Measurements from ENCODE around the gene ARHGAP4. TPM values are rescaled to one million over a fixed set of nuclear protein-coding genes. Genes with fewer than 3 reads are reported as not detected.

The ARHGAP4 gene
- total and polyA plus RNA-seq, 2 donors: 11.6 to 28.4 TPM

GRCh38 chrX:153956044-153956907 lies 30.2 kb upstream of the ARHGAP4 start:
- 87% methylated on average over 35 of the region's 35 CpGs for WGBS
- Histone ChIP-seq H3K36me3 (ENCODE audit: insufficient read depth) (no peaks in the 10 kb centered on the region), H3K4me1 (ENCODE audit: insufficient read depth) (no peaks in the 10 kb centered on the region), H3K27ac (ENCODE audit: low read depth) (no peak overlapping the region), H3K4me3 (ENCODE audit: low read depth, low read length) (no peak overlapping the region)
- no peak for DNase-seq (ENCODE audit: extremely low spot score)

- Histone ChIP-seq H3K36me3 (ENCODE audit: insufficient read depth) (no peaks in the 10 kb centered on the region), H3K27ac (ENCODE audit: low read depth) (no peak overlapping the region), H3K4me1 (ENCODE audit: insufficient read depth) (no peaks in the 10 kb centered on the region), H3K4me3 (ENCODE audit: low read depth, low read length) (no peak overlapping the region)
- no peak for DNase-seq (ENCODE audit: extremely low spot score)
- WGBS: 73% methylated on average over 12 of the region's 12 CpGs
These were observed 29.2 kb upstream of the ARHGAP4 start for GRCh38 chrX:153955228-153955732.

GRCh38 chrX:153954558-153955227 lies 28.6 kb upstream of the ARHGAP4 start:
- no peak for DNase-seq (ENCODE audit: extremely low spot score)
- Histone ChIP-seq H3K4me1 (ENCODE audit: insufficient read depth) (no peaks in the 10 kb centered on the region), H3K4me3 (ENCODE audit: low read depth, low read length) (no peak overlapping the region), H3K36me3 (ENCODE audit: insufficient read depth) (no peaks in the 10 kb centered on the region), H3K27ac (ENCODE audit: low read depth) (no peak overlapping the region)
- 95% methylated on average over 44 of the region's 44 CpGs for WGBS

- DNase-seq (ENCODE audit: extremely low spot score): no peak
- Histone ChIP-seq H3K4me3 (ENCODE audit: low read depth, low read length) (no peak overlapping the region), H3K4me1 (ENCODE audit: insufficient read depth) (no peaks in the 10 kb centered on the region), H3K36me3 (ENCODE audit: insufficient read depth) (peaks cover 2% of the 10 kb centered on the region), H3K27ac (ENCODE audit: low read depth) (no peak overlapping the region)
- WGBS: 75% methylated on average over 33 of the region's 33 CpGs
These were observed 28.0 kb upstream of the ARHGAP4 start for GRCh38 chrX:153953892-153954557.

- H3K36me3 ChIP-seq (ENCODE audit: insufficient read depth): peaks cover 2% of the 10 kb centered on the region
- no peak overlapping the region for H3K27ac ChIP-seq (ENCODE audit: low read depth)
- no peaks in the 10 kb centered on the region for H3K4me1 ChIP-seq (ENCODE audit: insufficient read depth)
- DNase-seq (ENCODE audit: extremely low spot score): no peak
- H3K4me3 ChIP-seq (ENCODE audit: low read depth, low read length): no peak overlapping the region
- 19% methylated on average over 33 of the region's 33 CpGs for WGBS
These were observed 27.3 kb upstream of the ARHGAP4 start for GRCh38 chrX:153953342-153953830.

GRCh38 chrX:153952373-153953026 lies 26.4 kb upstream of the ARHGAP4 start:
- WGBS: 84% methylated on average over 32 of the region's 32 CpGs
- DNase-seq (ENCODE audit: extremely low spot score): no peak
- H3K4me1 ChIP-seq (ENCODE audit: insufficient read depth): no peaks in the 10 kb centered on the region
- no peak overlapping the region for H3K4me3 ChIP-seq (ENCODE audit: low read depth, low read length)
- no peak overlapping the region for H3K27ac ChIP-seq (ENCODE audit: low read depth)
- peaks cover 2% of the 10 kb centered on the region for H3K36me3 ChIP-seq (ENCODE audit: insufficient read depth)

- Histone ChIP-seq H3K4me1 (ENCODE audit: insufficient read depth) (no peaks in the 10 kb centered on the region), H3K4me3 (ENCODE audit: low read depth, low read length) (no peak overlapping the region), H3K27ac (ENCODE audit: low read depth) (no peak overlapping the region), H3K36me3 (ENCODE audit: insufficient read depth) (peaks cover 2% of the 10 kb centered on the region)
- 90% methylated on average over 28 of the region's 28 CpGs for WGBS
- DNase-seq (ENCODE audit: extremely low spot score): no peak
These were observed 25.8 kb upstream of the ARHGAP4 start for GRCh38 chrX:153951683-153952372.

GRCh38 chrX:153950127-153950526 lies 24.1 kb upstream of the ARHGAP4 start:
- H3K27ac ChIP-seq (ENCODE audit: low read depth): no peak overlapping the region
- peaks cover 2% of the 10 kb centered on the region for H3K36me3 ChIP-seq (ENCODE audit: insufficient read depth)
- no peak overlapping the region for H3K4me3 ChIP-seq (ENCODE audit: low read depth, low read length)
- no peak for DNase-seq (ENCODE audit: extremely low spot score)
- no peaks in the 10 kb centered on the region for H3K4me1 ChIP-seq (ENCODE audit: insufficient read depth)
- 84% methylated on average over 19 of the region's 19 CpGs for WGBS

- peaks cover 2% of the 10 kb centered on the region for H3K36me3 ChIP-seq (ENCODE audit: insufficient read depth)
- 60% methylated on average over 30 of the region's 30 CpGs for whole genome bisulfite sequencing
- no peak for DNase-seq (ENCODE audit: extremely low spot score)
- no peak overlapping the region for H3K4me3 ChIP-seq (ENCODE audit: low read depth, low read length)
- no peak overlapping the region for H3K27ac ChIP-seq (ENCODE audit: low read depth)
- H3K4me1 ChIP-seq (ENCODE audit: insufficient read depth): no peaks in the 10 kb centered on the region
These were observed 23.1 kb upstream of the ARHGAP4 start for GRCh38 chrX:153948847-153949805.

GRCh38 chrX:153948002-153948466 lies 22.0 kb upstream of the ARHGAP4 start:
- H3K4me1 ChIP-seq (ENCODE audit: insufficient read depth): no peaks in the 10 kb centered on the region
- H3K4me3 ChIP-seq (ENCODE audit: low read depth, low read length): no peak overlapping the region
- DNase-seq (ENCODE audit: extremely low spot score): no peak
- 58% methylated on average over 10 of the region's 10 CpGs for WGBS
- H3K36me3 ChIP-seq (ENCODE audit: insufficient read depth): peaks cover 2% of the 10 kb centered on the region
- H3K27ac ChIP-seq (ENCODE audit: low read depth): no peak overlapping the region

- H3K36me3 ChIP-seq (ENCODE audit: insufficient read depth): peaks cover 2% of the 10 kb centered on the region
- no peak for DNase-seq (ENCODE audit: extremely low spot score)
- 38% methylated on average over 19 of the region's 19 CpGs for WGBS
- H3K27ac ChIP-seq (ENCODE audit: low read depth): no peak overlapping the region
- H3K4me3 ChIP-seq (ENCODE audit: low read depth, low read length): no peak overlapping the region
- no peaks in the 10 kb centered on the region for H3K4me1 ChIP-seq (ENCODE audit: insufficient read depth)
These were observed 21.1 kb upstream of the ARHGAP4 start for GRCh38 chrX:153947009-153947769.
